ENCODE results near the gene SDK2. TPM values are rescaled to one million over a fixed set of nuclear protein-coding genes. Genes with fewer than 3 reads are reported as not detected.

SDK2 gene
- total RNA-seq, 2 donors from 2014 or later: 16.5 to 26.3 TPM

GRCh38 chr17:73536700-73537605 lies 107.3 kb downstream of the SDK2 start:
- Histone ChIP-seq H3K9me3 (no peaks in the 10 kb centered on the region), H3K4me1 (replicated peaks) (no peaks in the 10 kb centered on the region), H3K36me3 (no peaks in the 10 kb centered on the region), H3K27me3 (replicated peaks; ENCODE audit: insufficient read depth) (no peaks in the 10 kb centered on the region), H3K4me3 (no peak overlapping the region), H3K27ac (no peak overlapping the region)
- intact Hi-C loops (cut with DNase I): no loop called here
- 91% methylated on average over 27 of the region's 28 CpGs for WGBS
- no peak for DNase-seq (ENCODE audit: low spot score)
- TF ChIP-seq POLR2AphosphoS5 (IDR thresholded peaks at IDR 0.05) (no peak), POLR2A (IDR thresholded peaks at IDR 0.05) (no peak), CTCF (IDR thresholded peaks at IDR 0.05) (no peak)

- Histone ChIP-seq H3K27me3 (replicated peaks; ENCODE audit: insufficient read depth) (no peaks in the 10 kb centered on the region), H3K36me3 (no peaks in the 10 kb centered on the region), H3K9me3 (no peaks in the 10 kb centered on the region), H3K4me3 (no peak overlapping the region), H3K4me1 (replicated peaks) (no peaks in the 10 kb centered on the region), H3K27ac (no peak overlapping the region)
- no peak for DNase-seq (ENCODE audit: low spot score)
- intact Hi-C loops (cut with DNase I): no loop called here
- WGBS: 98% methylated on average over 6 of the region's 6 CpGs
- TF ChIP-seq POLR2A (IDR thresholded peaks at IDR 0.05) (no peak), CTCF (IDR thresholded peaks at IDR 0.05) (no peak)
Observed at GRCh38 chr17:73535746-73536145, 108.5 kb downstream of the SDK2 start.

- Histone ChIP-seq H3K4me1 (replicated peaks) (no peaks in the 10 kb centered on the region), H3K36me3 (no peaks in the 10 kb centered on the region), H3K9me3 (no peaks in the 10 kb centered on the region), H3K27me3 (replicated peaks; ENCODE audit: insufficient read depth) (no peaks in the 10 kb centered on the region), H3K4me3 (no peak overlapping the region), H3K27ac (no peak overlapping the region)
- 86% methylated on average over 15 of the region's 15 CpGs for WGBS
- no peak for DNase-seq (ENCODE audit: low spot score)
- intact Hi-C loops (cut with DNase I): no loop called here
- TF ChIP-seq POLR2AphosphoS5 (IDR thresholded peaks at IDR 0.05) (no peak), POLR2A (IDR thresholded peaks at IDR 0.05) (no peak), CTCF (IDR thresholded peaks at IDR 0.05) (no peak)
Observed at GRCh38 chr17:73534209-73534909, 109.9 kb downstream of the SDK2 start.

- no peak for TF ChIP-seq POLR2A (IDR thresholded peaks at IDR 0.05)
- TF ChIP-seq CTCF (IDR thresholded peaks at IDR 0.05): no peak
- no peak for TF ChIP-seq POLR2AphosphoS5 (IDR thresholded peaks at IDR 0.05)
- intact Hi-C loops (cut with DNase I): no loop called here
- DNase-seq (ENCODE audit: low spot score): no peak
- no peaks in the 10 kb centered on the region for H3K27me3 ChIP-seq (replicated peaks; ENCODE audit: insufficient read depth)
- H3K36me3 ChIP-seq: no peaks in the 10 kb centered on the region
- no peak overlapping the region for H3K4me3 ChIP-seq
- H3K4me1 ChIP-seq (replicated peaks): no peaks in the 10 kb centered on the region
- no peak overlapping the region for H3K27ac ChIP-seq
- H3K9me3 ChIP-seq: no peaks in the 10 kb centered on the region
- 77% methylated on average over 7 of the region's 7 CpGs for WGBS
Observed at GRCh38 chr17:73533781-73534180, 110.5 kb downstream of the SDK2 start.

Measured in prostate gland (tissue), 2 donors.